Kidney capillary endothelial cell (primary cell): ENCODE data around the gene ANKS1A.

Experiments used
- DNase-seq: peaks from one replicate; pipeline ENCODE4 v3.0.0-alpha.2; 2018; ENCODE audit warnings: low spot score

The ANKS1A gene

GRCh38 chr6:35057449-35058357 is 168.6 kb downstream of the ANKS1A start:
- DNase-seq, result no peak

- DNase-seq, result no peak
These were observed 169.3 kb downstream of the ANKS1A start for GRCh38 chr6:35058358-35058675.

- DNase-seq, result no peak
These were observed 169.9 kb downstream of the ANKS1A start for GRCh38 chr6:35058865-35059522.

- no peak for DNase-seq
These were observed 170.7 kb downstream of the ANKS1A start for GRCh38 chr6:35059596-35060345.

GRCh38 chr6:35061102-35061615 is 172.1 kb downstream of the ANKS1A start:
- DNase-seq, result no peak

GRCh38 chr6:35061651-35062410 is 172.8 kb downstream of the ANKS1A start:
- DNase-seq, result no peak

- no peak for DNase-seq
These were observed 173.9 kb downstream of the ANKS1A start for GRCh38 chr6:35062676-35063574.

GRCh38 chr6:35063701-35064280 is 174.7 kb downstream of the ANKS1A start:
- DNase-seq, result no peak

GRCh38 chr6:35064290-35064689 is 175.2 kb downstream of the ANKS1A start:
- DNase-seq, result no peak

GRCh38 chr6:35064757-35065440 is 175.8 kb downstream of the ANKS1A start:
- no peak for DNase-seq

GRCh38 chr6:35065441-35065800 is 176.4 kb downstream of the ANKS1A start:
- no peak for DNase-seq

GRCh38 chr6:35065870-35066269 is 176.8 kb downstream of the ANKS1A start:
- no peak for DNase-seq

- DNase-seq, result no peak
These were observed 178.2 kb downstream of the ANKS1A start for GRCh38 chr6:35067234-35067633.

GRCh38 chr6:35068206-35068605 is 179.2 kb downstream of the ANKS1A start:
- no peak for DNase-seq

- DNase-seq, result no peak
These were observed 179.6 kb downstream of the ANKS1A start for GRCh38 chr6:35068644-35069043.

- DNase-seq, result no peak
These were observed 180.2 kb downstream of the ANKS1A start for GRCh38 chr6:35069262-35069661.

GRCh38 chr6:35070111-35070510 is 181.1 kb downstream of the ANKS1A start:
- no peak for DNase-seq

GRCh38 chr6:35071347-35071994 is 182.4 kb downstream of the ANKS1A start:
- DNase-seq, result no peak

- DNase-seq, result no peak
These were observed 183.1 kb downstream of the ANKS1A start for GRCh38 chr6:35072051-35072697.
